Measurements from ENCODE around the gene SOX1.

SOX1 gene

DNA sequence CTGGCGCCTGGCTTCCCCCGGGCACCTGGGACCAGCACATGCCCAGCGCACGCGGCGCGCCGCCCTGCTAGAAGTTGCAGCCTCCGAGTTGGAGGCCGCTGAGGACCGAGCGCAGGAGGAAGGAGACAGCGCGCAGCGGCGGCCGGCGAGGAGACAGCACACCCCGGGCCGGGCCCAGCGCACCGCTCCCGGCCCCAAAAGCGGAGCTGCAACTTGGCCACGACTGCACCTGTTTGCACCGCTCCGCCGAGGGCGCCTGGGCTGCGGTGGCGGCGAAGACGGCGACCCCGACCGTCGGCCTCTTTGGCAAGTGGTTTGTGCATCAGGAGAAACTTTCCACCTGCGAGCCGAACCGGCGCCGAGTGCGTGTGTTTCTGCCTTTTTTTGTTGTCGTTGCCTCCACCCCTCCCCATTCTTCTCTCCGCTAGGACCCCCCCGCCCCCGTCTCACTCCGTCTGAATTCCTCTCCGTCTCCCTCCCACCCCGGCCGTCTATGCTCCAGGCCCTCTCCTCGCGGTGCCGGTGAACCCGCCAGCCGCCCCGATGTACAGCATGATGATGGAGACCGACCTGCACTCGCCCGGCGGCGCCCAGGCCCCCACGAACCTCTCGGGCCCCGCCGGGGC, at the start of gene SOX1:
Gene SOX1 (plus strand): TSS at position 34 of the 626 bp plus-strand sequence. CDS start 510 bp downstream, at position 544.
- peaks cover 7 to 12% of the 10 kb centered on the region in 2 donors for H3K4me1 Mint-ChIP-seq
- no peak for DNase-seq
- peak within 1 kb of the TSS; percentile 84 for H3K27ac Mint-ChIP-seq
- H3K36me3 Mint-ChIP-seq, result peaks cover 6 to 8% of the 10 kb centered on the region in 2 donors
- H3K9me3 Mint-ChIP-seq, result no peaks in the 10 kb centered on the region
- peaks cover 60 to 64% of the 10 kb centered on the region in 2 donors for H3K27me3 Mint-ChIP-seq
- ATAC-seq (replicated peaks), result no peak
- peak within 1 kb of the TSS; percentile 69 to 71 for H3K4me3 Mint-ChIP-seq

DNA sequence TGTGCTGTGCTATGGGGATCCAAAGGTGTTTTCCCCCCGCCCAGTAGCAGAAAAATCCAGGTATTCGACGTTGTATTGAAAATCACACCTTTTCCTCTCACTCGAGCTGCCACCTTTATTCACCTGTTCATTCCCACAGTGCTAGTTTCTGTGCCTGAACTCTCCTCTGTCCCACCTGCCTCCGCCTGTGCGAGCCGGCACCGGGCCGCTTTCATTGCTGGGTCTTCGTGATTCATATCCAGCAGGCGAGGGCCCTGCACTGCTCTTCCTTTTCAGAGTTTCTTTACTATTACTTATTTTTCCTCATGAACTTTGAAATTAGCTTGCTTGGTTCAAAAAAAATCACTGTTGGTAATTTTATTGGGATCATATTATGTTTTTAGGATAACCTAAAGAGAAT, 42.4 kb upstream of the SOX1 start:
- Mint-ChIP-seq H3K27me3 (peaks cover 4 to 12% of the 10 kb centered on the region in 2 donors), H3K4me1 (no peaks in the 10 kb centered on the region), H3K36me3 (peaks cover 0 to 3% of the 10 kb centered on the region in 2 donors), H3K9me3 (peaks cover 4 to 5% of the 10 kb centered on the region in 2 donors), H3K27ac (no peak overlapping the region), H3K4me3 (no peak overlapping the region)
- DNase-seq (no peak), ATAC-seq (replicated peaks) (no peak)

DNA sequence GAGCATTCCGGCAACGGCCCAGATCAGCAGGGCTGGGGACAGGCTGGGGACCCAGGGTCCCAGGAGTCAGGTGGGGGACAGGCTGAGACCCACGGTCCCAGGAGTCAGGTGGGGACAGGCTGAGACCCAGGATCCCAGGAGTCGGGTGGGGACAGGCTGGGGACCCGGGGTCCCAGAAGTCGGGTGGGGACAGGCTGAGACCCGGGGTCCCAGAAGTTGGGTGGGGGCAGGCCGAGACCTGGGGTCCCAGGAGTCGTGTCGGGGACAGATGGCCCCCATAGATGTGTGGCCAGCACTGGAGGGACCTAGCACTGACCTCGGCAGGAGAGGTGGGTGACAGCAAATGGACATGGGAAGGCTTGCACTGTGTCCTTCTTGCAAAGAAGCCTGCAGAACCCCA, 39.7 kb upstream of the SOX1 start:
- Mint-ChIP-seq H3K9me3 (peaks cover 0 to 5% of the 10 kb centered on the region in 2 donors), H3K36me3 (peaks cover 0 to 3% of the 10 kb centered on the region in 2 donors), H3K4me1 (no peaks in the 10 kb centered on the region), H3K27ac (no peak overlapping the region), H3K4me3 (no peak overlapping the region), H3K27me3 (peaks cover 4 to 12% of the 10 kb centered on the region in 2 donors)
- DNase-seq (no peak), ATAC-seq (replicated peaks) (no peak)

DNA sequence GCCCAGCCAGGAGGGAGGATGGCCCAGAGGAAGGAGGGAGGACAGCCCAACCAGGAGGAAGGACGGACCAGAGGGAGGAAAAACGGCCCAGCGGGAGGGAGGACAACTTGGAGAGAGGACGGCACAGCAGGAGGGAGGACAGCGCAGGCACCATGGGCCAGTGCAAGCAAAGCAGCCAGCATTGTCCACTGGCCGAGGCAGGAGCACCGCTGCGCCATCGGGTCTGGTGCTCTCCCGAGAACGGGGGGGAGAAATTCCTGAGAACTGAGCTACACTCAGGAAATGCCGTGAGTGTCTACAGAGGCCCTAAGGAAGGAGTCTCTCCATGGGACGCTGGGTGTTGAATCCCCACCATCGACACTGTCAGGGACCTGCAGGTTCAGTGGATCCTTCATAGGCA, 38.5 kb upstream of the SOX1 start:
- Mint-ChIP-seq H3K27me3 (peaks cover 4 to 12% of the 10 kb centered on the region in 2 donors), H3K4me3 (no peak overlapping the region), H3K4me1 (no peaks in the 10 kb centered on the region), H3K36me3 (peaks cover 0 to 3% of the 10 kb centered on the region in 2 donors), H3K9me3 (peaks cover 0 to 5% of the 10 kb centered on the region in 2 donors), H3K27ac (no peak overlapping the region)
- no peak for ATAC-seq (replicated peaks)
- no peak for DNase-seq

DNA sequence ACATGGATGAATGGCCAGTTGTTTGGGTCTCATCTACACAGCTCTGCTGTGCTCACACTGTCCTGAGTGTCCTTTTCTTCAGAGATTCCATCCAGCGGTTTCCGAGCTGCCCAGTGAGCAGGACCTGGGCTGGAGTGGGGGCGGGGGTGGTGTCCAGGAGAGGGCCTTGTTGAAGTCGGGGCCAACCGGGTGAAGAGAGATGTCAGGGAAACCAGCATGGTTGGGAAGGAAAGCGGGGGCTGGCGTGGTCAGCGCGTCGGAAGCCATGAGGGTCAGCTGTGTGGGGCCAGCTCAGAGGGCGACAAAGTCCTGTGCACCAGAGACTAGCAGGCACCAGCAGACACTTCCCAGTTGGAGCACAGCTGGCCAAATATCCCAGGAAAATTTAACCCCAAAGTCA, 37.8 kb upstream of the SOX1 start:
- H3K4me3 Mint-ChIP-seq, result no peak overlapping the region
- H3K36me3 Mint-ChIP-seq, result peaks cover 0 to 3% of the 10 kb centered on the region in 2 donors

DNA sequence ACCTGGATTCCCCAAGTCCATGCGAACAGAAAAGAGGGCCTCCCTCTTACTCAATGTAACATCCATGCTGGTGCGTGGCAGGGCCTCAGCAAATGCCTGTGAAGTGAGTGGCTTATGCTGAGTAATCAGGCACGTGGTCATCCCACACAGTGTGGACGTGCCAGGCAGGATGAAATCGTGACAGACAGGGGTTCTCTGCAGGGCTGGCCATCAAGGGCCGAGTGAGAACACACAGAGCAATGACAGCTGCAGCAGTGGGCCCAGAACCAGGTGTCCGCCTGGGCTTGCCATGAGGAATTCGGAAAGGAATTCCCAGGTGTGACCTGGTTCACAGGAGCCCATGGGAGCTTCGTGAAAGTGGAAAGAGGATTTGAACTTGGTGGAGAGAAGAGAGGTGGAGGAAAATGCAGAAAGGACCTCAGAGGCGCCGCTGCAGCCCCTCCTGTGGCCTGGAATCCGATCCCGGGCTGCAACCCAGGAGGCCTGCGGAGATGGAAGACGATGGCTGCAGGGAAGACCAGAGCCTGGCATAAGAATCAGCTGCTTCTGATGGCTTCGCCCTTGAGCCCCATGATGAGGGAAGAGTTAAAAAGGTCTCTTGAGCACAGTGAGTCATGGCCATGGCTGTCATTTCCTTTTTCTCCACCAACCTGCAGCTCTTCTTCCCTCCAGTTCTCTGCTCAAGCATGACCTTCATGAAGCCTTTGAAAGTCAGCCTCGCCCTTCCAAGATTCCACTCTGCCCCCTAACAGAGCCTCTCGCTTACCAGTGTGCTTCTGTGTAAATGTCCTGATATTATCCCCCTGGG, 34.6 kb upstream of the SOX1 start:
- Mint-ChIP-seq H3K27me3 (peaks cover 0 to 4% of the 10 kb centered on the region in 2 donors), H3K4me3 (no peak overlapping the region), H3K36me3 (no peaks in the 10 kb centered on the region), H3K4me1 (no peaks in the 10 kb centered on the region), H3K27ac (no peak overlapping the region), H3K9me3 (peaks cover 0 to 4% of the 10 kb centered on the region in 2 donors)
- ATAC-seq (replicated peaks) (no peak), DNase-seq (no peak)

More for the DNA sequence above, 37.8 kb upstream of the SOX1 start:
- Mint-ChIP-seq H3K9me3 (peaks cover 0 to 5% of the 10 kb centered on the region in 2 donors), H3K4me1 (no peaks in the 10 kb centered on the region), H3K27ac (no peak overlapping the region), H3K27me3 (peaks cover 4 to 12% of the 10 kb centered on the region in 2 donors)
- ATAC-seq (replicated peaks) (no peak), DNase-seq (no peak)

DNA sequence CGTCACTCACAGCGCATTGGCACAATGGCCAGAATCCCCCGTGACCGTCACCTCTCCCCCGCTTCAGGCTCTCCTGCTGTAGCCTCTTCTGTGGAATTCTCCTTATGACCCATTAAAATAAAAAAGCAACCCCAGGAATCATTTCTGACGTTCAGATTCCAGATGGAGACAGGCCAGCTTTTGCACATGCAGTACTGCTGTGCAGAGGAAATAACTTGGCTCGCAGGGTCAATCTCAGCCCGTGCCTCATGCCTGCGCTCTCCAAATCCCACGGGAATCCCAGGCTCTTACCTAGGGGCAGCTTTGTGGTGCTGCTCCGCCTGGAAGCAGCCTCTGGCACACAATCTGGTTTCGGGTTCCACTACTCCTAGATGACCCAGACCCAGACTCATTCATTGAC, 32.7 kb upstream of the SOX1 start:
- H3K27me3 Mint-ChIP-seq, result peaks cover 2 to 4% of the 10 kb centered on the region in 2 donors
- no peak overlapping the region for H3K27ac Mint-ChIP-seq
- DNase-seq (no peak), ATAC-seq (replicated peaks) (no peak)
- H3K4me1 Mint-ChIP-seq, result no peaks in the 10 kb centered on the region
- H3K4me3 Mint-ChIP-seq, result no peak overlapping the region
- H3K9me3 Mint-ChIP-seq, result peaks cover 0 to 2% of the 10 kb centered on the region in 2 donors
- no peaks in the 10 kb centered on the region for H3K36me3 Mint-ChIP-seq

DNA sequence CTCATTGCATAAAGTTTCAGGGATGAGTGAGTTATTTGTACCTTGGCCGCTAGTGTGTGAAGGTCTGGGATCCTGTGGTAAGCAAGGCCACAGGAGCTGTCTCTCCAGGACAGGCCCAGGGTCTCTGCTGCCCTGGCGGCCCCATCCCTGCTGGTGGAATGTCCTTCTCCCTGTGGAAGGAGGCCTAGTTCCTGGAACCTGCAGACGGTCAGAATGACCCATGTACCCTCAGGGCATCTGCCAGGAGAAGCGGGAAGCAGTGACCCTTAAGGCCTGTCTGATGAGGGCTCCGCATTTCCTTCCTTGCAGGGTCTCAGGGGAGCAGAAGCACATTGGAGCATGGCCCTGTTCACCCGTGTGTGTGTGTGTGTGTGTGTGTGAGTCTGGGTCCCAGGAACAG, 32.1 kb upstream of the SOX1 start:
- H3K4me1 Mint-ChIP-seq, result no peaks in the 10 kb centered on the region
- ATAC-seq (replicated peaks), result no peak
- peaks cover 0 to 2% of the 10 kb centered on the region in 2 donors for H3K9me3 Mint-ChIP-seq
- no peak for DNase-seq
- H3K36me3 Mint-ChIP-seq, result no peaks in the 10 kb centered on the region
- peaks cover 6 to 8% of the 10 kb centered on the region in 2 donors for H3K27me3 Mint-ChIP-seq
- no peak overlapping the region for H3K27ac Mint-ChIP-seq
- H3K4me3 Mint-ChIP-seq, result no peak overlapping the region

DNA sequence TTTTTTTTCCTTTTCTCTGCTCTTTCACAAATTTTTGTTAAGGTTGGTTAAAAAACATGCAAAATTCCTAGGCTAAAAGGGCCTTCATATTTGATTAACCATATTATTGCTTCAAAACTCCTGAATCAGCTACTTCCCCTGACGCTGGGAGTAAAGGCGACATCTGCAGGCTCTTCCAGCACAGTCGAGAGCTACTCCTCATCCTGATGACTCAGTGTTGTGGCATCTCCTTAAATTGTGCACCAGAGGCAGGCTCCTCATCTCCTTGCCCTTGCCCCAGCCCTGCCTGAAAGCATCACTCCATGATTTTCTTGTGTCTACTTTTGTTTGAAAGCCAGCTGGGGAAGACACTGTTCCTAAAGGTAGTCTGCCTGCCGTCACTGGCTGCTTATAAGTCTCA, 24.5 kb upstream of the SOX1 start:
- DNase-seq (no peak), ATAC-seq (replicated peaks) (no peak)
- Mint-ChIP-seq H3K4me3 (no peak overlapping the region), H3K36me3 (peaks cover 0 to 1% of the 10 kb centered on the region in 2 donors), H3K27ac (no peak overlapping the region), H3K27me3 (peaks cover 20 to 27% of the 10 kb centered on the region in 2 donors), H3K4me1 (no peaks in the 10 kb centered on the region), H3K9me3 (peaks cover 11 to 18% of the 10 kb centered on the region in 2 donors)

DNA sequence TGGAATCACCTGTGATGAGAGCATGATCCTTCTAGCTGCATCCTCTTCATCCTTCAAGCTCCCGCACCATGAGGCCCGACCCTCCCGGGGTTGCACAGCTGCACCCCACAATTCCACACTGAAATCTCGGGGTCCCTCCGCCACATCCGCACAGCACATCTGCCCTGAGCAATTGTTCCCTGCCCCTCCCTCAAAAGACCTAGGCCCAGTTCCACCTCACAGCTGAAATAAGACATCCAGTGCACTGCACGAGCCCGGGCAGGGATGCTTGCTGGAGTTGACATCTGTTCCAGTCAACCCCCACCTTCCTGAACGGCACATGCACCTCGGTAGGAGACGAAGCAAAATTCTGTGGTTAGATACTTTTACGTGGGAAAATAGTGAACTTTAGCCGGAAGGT, 14.7 kb upstream of the SOX1 start:
- H3K4me1 Mint-ChIP-seq, result peaks cover 0 to 4% of the 10 kb centered on the region in 2 donors
- no peak overlapping the region for H3K4me3 Mint-ChIP-seq
- no peak for ATAC-seq (replicated peaks)
- H3K9me3 Mint-ChIP-seq, result peaks cover 4 to 10% of the 10 kb centered on the region in 2 donors
- peaks cover 4 to 10% of the 10 kb centered on the region in 2 donors for H3K36me3 Mint-ChIP-seq
- H3K27ac Mint-ChIP-seq, result no peak overlapping the region
- no peak for DNase-seq
- H3K27me3 Mint-ChIP-seq, result peaks cover 52 to 69% of the 10 kb centered on the region in 2 donors

DNA sequence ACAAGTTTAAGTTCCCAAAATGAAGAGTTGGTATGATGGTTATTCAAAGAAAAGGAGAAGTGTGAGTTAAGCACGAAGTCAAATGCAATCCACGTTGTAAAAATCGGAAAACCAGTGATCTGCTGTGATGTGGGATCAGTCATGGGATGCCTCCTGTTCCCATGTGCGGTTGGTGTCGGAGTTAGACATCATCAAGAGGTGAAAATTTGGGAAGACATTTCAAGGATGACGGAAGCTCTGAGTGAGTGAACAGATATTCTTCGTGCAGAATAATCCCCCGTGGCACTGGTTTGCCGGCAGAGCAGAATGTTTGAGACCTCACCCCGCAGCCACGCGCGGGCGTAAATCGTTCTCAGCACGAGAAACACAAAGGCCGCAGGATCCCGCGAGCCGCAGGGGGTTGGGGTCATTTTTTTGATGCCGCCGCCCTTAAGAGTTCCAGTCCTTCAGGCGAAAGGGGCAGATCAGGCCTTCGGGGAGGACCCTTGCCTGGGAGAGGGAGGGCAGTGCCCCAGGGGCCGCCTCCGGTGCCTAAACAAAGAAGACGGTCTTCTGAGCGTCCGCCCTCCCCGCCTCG, 13.7 kb upstream of the SOX1 start:
- Mint-ChIP-seq H3K4me1 (peaks cover 0 to 4% of the 10 kb centered on the region in 2 donors), H3K36me3 (peaks cover 2 to 10% of the 10 kb centered on the region in 2 donors), H3K27ac (peak overlapping the region; percentile 85), H3K27me3 (peaks cover 46 to 69% of the 10 kb centered on the region in 2 donors), H3K9me3 (no peaks in the 10 kb centered on the region), H3K4me3 (peak overlapping the region in 1 of 2 donors; percentile 39)
- ATAC-seq (replicated peaks), result no peak
- no peak for DNase-seq

DNA sequence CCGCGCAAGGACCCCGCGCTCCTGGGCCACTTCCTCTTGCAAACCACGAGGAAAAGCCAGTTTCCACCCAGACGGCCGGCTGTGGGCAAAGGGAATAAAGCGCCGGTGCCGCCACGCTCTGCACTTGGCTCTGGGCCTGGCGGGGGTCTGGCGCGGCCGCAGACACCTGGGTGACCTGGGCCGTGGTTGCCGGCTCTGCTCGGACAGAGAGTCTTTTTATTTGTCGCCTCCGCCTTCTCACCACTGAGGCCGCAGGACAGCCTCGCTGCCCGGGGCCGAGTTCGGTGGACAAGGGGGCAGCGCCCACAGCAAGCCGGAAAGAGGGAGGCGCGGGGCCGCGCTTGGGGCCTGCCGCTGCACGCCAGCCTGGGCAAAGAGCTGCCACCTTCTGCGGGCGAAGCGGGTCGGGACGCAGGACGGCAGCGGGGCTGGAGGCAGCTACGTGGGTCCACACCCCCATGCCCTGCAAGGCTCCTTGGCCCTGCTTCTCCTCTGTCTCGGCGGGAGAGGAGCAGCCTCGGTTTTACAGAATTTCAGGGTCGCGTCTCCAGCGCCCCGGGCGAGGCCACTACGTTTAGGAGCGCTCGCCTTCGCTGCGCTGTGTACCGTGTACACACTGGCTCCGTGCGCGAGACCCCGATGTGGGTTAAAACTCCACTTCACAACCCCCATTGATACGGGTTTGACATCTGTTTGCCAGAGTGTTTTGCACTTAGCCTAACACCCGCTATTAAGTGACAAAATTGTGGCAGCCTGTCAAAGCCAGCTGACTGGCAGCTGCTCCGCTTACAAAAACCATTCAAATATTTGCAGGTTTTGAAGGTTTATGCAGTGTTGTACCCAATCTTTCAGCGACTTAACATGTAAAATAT, 13.0 kb upstream of the SOX1 start:
- Mint-ChIP-seq H3K4me1 (peaks cover 0 to 4% of the 10 kb centered on the region in 2 donors), H3K4me3 (no peak overlapping the region), H3K36me3 (peaks cover 2 to 10% of the 10 kb centered on the region in 2 donors), H3K27ac (peak overlapping the region; percentile 65), H3K27me3 (peaks cover 53 to 71% of the 10 kb centered on the region in 2 donors), H3K9me3 (no peaks in the 10 kb centered on the region)
- DNase-seq, result no peak
- no peak for ATAC-seq (replicated peaks)

DNA sequence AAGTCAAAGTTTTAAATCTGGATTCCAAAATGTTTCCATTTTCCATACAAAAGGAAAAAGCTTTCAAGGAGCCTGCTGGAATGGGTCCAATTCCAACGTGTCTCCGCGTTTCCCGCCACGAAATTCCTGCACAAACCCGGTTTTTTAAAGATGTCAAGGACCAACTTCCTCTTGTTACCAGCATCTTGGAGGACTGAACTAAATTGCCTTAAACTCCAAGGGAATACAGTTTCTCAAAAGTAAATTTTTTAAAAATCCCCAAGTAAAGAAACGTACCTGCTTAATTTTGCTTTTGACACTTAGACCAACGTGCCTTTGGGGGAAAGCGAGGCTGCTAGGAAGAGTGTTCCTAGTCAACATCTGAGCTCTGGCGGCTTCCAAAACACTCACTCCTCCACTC, 12.3 kb upstream of the SOX1 start:
- peaks cover 0 to 1% of the 10 kb centered on the region in 2 donors for H3K9me3 Mint-ChIP-seq
- H3K27ac Mint-ChIP-seq, result peak overlapping the region; percentile 85
- H3K4me3 Mint-ChIP-seq, result peak overlapping the region; percentile 49 to 60

More for the DNA sequence above, 12.3 kb upstream of the SOX1 start:
- DNase-seq (no peak), ATAC-seq (replicated peaks) (no peak)
- peaks cover 2 to 10% of the 10 kb centered on the region in 2 donors for H3K36me3 Mint-ChIP-seq
- peaks cover 0 to 4% of the 10 kb centered on the region in 2 donors for H3K4me1 Mint-ChIP-seq
- H3K27me3 Mint-ChIP-seq, result peaks cover 59 to 77% of the 10 kb centered on the region in 2 donors

Data from stimulated activated naive B cell treated with anti-CD40 and anti-IgM and Interleukin-4, amounts not matched to agents 10 μg/mL and 1 μg/mL and 100 μg/mL, for 72 hours (primary cell).